Lung (tissue), 12 donors: ENCODE data around the gene GMIP. TPM values are rescaled to one million over a fixed set of nuclear protein-coding genes. Genes with fewer than 3 reads are reported as not detected.
"Not testable (repeated sequence)": the region's sequence is repeated elsewhere in the genome, so short reads cannot be mapped to it uniquely, and the experiment has no call there.

Experiments
- ATAC-seq: fragments of 200-7000 bp; cut with Tn5 transposase; one replicate; pipeline ENCODE4 v1.9.1; 2020; ENCODE audit warnings: moderate number of reproducible peaks; ENCODE audit not compliant: insufficient read depth, low FRiP score
- DNase-seq, 3 donors: peaks; one replicate each; pipeline ENCODE4 v3.0.0-alpha.2; 2013 to 2017
- H3K27ac ChIP-seq, 2 donors: one replicate each; pipeline ENCODE4 v1.5.1; 2013; ENCODE audit warnings: mild to moderate bottlenecking in 2 of 2, moderate library complexity in 2 of 2, control low read depth in 1 of 2, inconsistent platforms in 1 of 2, low read depth in 1 of 2, low read length in 1 of 2
- H3K27me3 ChIP-seq, 3 donors: one replicate each; pipeline ENCODE4 v1.5.1; 2013; ENCODE audit warnings: low read length in 2 of 3; ENCODE audit not compliant: control insufficient read depth in 3 of 3, insufficient read depth in 3 of 3
- H3K36me3 ChIP-seq, 4 donors: one replicate each; pipeline ENCODE4 v1.5.1; 2013; ENCODE audit warnings: low read length in 4 of 4, mild to moderate bottlenecking in 1 of 4, moderate library complexity in 1 of 4; ENCODE audit not compliant: control insufficient read depth in 4 of 4, insufficient read depth in 4 of 4
- H3K4me1 ChIP-seq, 5 donors: one replicate each; pipeline ENCODE4 v1.5.1; 2013; ENCODE audit warnings: low read length in 5 of 5, mild to moderate bottlenecking in 2 of 5, moderate library complexity in 1 of 5; ENCODE audit not compliant: control insufficient read depth in 5 of 5, insufficient read depth in 5 of 5
- H3K4me3 ChIP-seq: one replicate; pipeline ENCODE4 v1.5.1; 2013; ENCODE audit warnings: mild to moderate bottlenecking, control low read depth, moderate library complexity
- H3K9ac ChIP-seq, 2 donors: one replicate each; pipeline ENCODE4 v1.5.1; 2013; ENCODE audit warnings: low read length in 2 of 2, control low read depth in 1 of 2; ENCODE audit not compliant: insufficient read depth in 1 of 2
- H3K9me3 ChIP-seq, 4 donors: one replicate each; pipeline ENCODE4 v1.5.1; 2013; ENCODE audit warnings: low read length in 3 of 4, mild to moderate bottlenecking in 1 of 4, moderate library complexity in 1 of 4; ENCODE audit not compliant: control insufficient read depth in 4 of 4, insufficient read depth in 3 of 4
- CTCF ChIP-seq: IDR thresholded peaks from 2 replicates; pipeline ENCODE4 v1.5.1; 2012; ENCODE audit warnings: mild to moderate bottlenecking; ENCODE audit errors: control extremely low read depth, extremely low read depth
- WGBS, 2 donors: extraction: QIAGEN DNeasy Blood & Tissue Kit; methylation state at CpG; one replicate each; pipeline ENCODE4 v1.1.7; 2013; 5-methylcytosine and 5-hydroxymethylcytosine counted together
- polyA plus RNA-seq, 2 donors: library from polyadenylated mRNA; stranded (reverse); fragments of 200-250 nt; gene quantifications; one replicate each; pipeline ENCODE4 v1.2.1, GENCODE V29; 2013
- total RNA-seq, 2 donors: library from RNA; depleted of rRNA in 1 of 2; stranded (reverse); fragments of >200 nt in 1 of 2; gene quantifications; one replicate each; pipeline ENCODE4 v1.2.1, GENCODE V29; 2014 to 2021
- donor health status: control.
- donor health status: control.
- donor health status: Bipolar disorder and iron deficiency.
- donor health status: healthy.
- donor health status: DM: yes; HTN: yes; CAD: no.

GMIP gene
- total and polyA plus RNA-seq, 4 donors, result 13.1 to 54.1 (median 31.6) TPM

GRCh38 chr19:19602136-19602712, 41.2 kb downstream of the GMIP start:
- no peak for TF ChIP-seq CTCF
- Histone ChIP-seq H3K4me3 (no peak overlapping the region), H3K4me1 (peaks cover 0 to 5% (median 0%) of the 10 kb centered on the region in 5 donors), H3K27me3 (no peaks in the 10 kb centered on the region), H3K27ac (no peak overlapping the region), H3K9me3 (no peaks in the 10 kb centered on the region), H3K36me3 (peaks cover 0 to 3% (median 0%) of the 10 kb centered on the region in 4 donors), H3K9ac (no peak overlapping the region)
- DNase-seq (no peak), ATAC-seq (no peak)
- 77 to 88% methylated on average over 9 of the region's 9 CpGs for WGBS, 2 donors

DNA sequence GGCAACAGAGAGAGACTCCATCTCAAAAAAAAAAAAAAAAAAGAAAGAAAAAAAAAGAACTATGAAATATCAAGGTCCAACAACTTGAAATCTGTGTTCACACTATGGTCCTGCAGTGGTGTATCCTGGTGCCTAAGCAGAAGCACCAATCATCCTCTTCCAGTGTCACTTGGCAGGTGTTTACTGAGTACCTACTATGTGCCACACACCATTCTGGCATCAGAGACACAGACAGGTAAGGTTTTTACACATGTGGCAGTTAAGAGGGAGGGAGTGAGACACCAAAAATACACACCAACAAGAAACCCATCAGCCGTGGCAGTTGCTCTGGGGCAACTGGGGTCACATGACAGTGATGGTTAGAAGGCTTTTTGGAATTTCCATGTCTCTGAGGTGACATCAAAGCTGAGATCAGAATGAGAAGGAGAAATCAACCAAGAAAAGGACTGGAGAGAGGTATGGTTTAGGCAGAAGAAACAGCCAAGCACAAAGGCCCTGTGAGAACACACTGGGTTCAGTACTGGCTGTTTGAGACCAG, 42.6 kb downstream of the GMIP start:
- H3K9ac ChIP-seq, result no peak overlapping the region
- H3K9me3 ChIP-seq, result no peaks in the 10 kb centered on the region
- peaks cover 0 to 8% (median 0%) of the 10 kb centered on the region in 5 donors for H3K4me1 ChIP-seq
- H3K4me3 ChIP-seq, result no peak overlapping the region
- no peak overlapping the region for H3K27ac ChIP-seq
- peaks cover 0 to 3% (median 0%) of the 10 kb centered on the region in 4 donors for H3K36me3 ChIP-seq
- 64 to 73% methylated on average over 1 of the region's 1 CpG for WGBS, 2 donors
- DNase-seq (no peak), ATAC-seq (no peak)
- TF ChIP-seq CTCF, result no peak
- H3K27me3 ChIP-seq, result no peaks in the 10 kb centered on the region

GRCh38 chr19:19598728-19599451, 44.6 kb downstream of the GMIP start:
- H3K36me3 ChIP-seq, ATAC-seq, H3K9ac ChIP-seq, DNase-seq, H3K9me3 ChIP-seq, H3K27ac ChIP-seq, H3K4me3 ChIP-seq, H3K27me3 ChIP-seq: not testable (repeated sequence)
- peaks cover 0 to 13% (median 5%) of the 10 kb centered on the region in 5 donors for H3K4me1 ChIP-seq
- WGBS, 2 donors, result 88 to 97% methylated on average over 20 of the region's 20 CpGs

- TF ChIP-seq CTCF, result no peak
- H3K9me3 ChIP-seq, result no peaks in the 10 kb centered on the region
- peak; percentile 10 for ATAC-seq
- no peak overlapping the region for H3K9ac ChIP-seq
- H3K4me1 ChIP-seq, result peaks cover 0 to 13% (median 5%) of the 10 kb centered on the region in 5 donors
- H3K36me3 ChIP-seq, result peaks cover 0 to 3% (median under 1%) of the 10 kb centered on the region in 4 donors
- no peak for DNase-seq
- 72 to 74% methylated on average over 8 of the region's 8 CpGs for WGBS, 2 donors
- H3K27me3 ChIP-seq, result no peaks in the 10 kb centered on the region
- no peak overlapping the region for H3K27ac ChIP-seq
- no peak overlapping the region for H3K4me3 ChIP-seq
Observed at GRCh38 chr19:19597809-19598306, 45.6 kb downstream of the GMIP start.
